VCaP (cell line): ENCODE data around the gene PIAS1.
"Not testable (repeated sequence)": the region's sequence is repeated elsewhere in the genome, so short reads cannot be mapped to it uniquely, and the experiment has no call there.

ENCODE experiments used
- H3K27ac ChIP-seq: fragments of 450-650 bp; 2 replicates; pipeline ENCODE4 v1.5.1; 2017
- TF ChIP-seq, protein P1 (sequence below): fragments of 450-650 bp; conservative IDR thresholded peaks from 2 replicates; pipeline ENCODE4 v1.5.1; 2017; ENCODE audit warnings: mild to moderate bottlenecking, moderate library complexity

PIAS1 gene

DNA sequence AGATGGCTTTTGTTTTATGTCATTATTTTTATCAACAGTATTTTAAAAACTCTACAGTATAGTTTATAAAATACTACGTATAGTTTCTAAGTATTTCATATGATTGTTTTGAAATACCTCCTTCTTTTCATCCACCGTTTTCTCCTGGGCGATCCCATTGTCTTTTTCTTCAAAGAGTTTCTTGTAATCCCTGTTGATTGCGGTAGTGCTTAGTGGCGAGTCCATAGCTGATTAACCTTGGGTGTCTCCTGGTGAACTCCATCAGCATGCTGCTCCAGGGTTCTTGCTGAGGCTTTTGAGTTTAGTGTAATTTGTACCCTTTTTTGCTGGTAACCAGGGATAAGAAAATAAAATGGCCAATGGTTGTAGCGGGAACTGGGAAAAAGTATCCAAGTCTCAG is 3.6 kb downstream of the PIAS1 start:
- H3K27ac ChIP-seq: no peak overlapping the region
- TF ChIP-seq, protein P1, sequence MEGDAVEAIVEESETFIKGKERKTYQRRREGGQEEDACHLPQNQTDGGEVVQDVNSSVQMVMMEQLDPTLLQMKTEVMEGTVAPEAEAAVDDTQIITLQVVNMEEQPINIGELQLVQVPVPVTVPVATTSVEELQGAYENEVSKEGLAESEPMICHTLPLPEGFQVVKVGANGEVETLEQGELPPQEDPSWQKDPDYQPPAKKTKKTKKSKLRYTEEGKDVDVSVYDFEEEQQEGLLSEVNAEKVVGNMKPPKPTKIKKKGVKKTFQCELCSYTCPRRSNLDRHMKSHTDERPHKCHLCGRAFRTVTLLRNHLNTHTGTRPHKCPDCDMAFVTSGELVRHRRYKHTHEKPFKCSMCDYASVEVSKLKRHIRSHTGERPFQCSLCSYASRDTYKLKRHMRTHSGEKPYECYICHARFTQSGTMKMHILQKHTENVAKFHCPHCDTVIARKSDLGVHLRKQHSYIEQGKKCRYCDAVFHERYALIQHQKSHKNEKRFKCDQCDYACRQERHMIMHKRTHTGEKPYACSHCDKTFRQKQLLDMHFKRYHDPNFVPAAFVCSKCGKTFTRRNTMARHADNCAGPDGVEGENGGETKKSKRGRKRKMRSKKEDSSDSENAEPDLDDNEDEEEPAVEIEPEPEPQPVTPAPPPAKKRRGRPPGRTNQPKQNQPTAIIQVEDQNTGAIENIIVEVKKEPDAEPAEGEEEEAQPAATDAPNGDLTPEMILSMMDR: no peak

GRCh38 chr15:68058970-68059369 is 4.9 kb downstream of the PIAS1 start:
- not testable (repeated sequence) for H3K27ac ChIP-seq

DNA sequence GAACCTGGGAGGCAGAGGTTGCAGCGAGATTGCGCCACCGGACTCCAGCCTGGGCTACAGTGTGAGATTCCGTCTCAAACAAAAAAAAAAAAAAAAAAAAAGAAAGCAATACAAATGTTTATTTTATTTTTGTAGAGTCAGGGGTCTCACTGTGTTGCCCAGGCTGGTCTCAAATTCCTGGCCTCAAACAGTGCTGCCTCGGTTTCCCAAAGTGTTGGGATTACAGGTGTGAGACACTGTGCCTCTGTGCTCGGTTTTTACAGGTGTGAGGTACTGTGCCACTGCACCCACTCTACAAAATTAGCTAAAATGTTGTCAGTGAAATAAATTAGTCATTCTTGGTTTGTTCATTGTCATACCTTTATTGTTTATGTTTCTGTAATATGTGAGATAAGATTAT is 5.5 kb downstream of the PIAS1 start:
- TF ChIP-seq, protein P1: no peak
- no peak overlapping the region for H3K27ac ChIP-seq

DNA sequence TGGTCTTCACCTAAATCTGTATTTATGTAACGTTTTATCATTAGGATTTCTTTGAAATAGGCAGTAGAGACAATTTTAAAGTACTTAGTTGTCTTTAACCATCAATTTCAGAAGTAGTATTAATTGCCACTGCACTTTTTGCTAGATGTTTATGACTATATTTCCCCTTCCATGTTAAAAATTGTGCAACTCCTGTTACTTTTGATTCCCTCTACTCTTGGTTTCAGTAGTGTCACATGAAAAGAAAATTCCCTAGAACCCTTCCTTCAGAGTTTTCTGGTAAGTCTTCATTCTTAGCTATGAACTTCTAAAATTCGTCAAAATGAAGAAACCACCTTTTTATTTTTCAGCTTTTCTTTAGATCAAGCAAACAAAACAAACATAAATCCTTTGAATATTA is 7.1 kb downstream of the PIAS1 start:
- TF ChIP-seq, protein P1: no peak
- no peak overlapping the region for H3K27ac ChIP-seq

- no peak overlapping the region for H3K27ac ChIP-seq
- TF ChIP-seq, protein P1: no peak
These were observed 7.5 kb downstream of the PIAS1 start for GRCh38 chr15:68061602-68062001.

DNA sequence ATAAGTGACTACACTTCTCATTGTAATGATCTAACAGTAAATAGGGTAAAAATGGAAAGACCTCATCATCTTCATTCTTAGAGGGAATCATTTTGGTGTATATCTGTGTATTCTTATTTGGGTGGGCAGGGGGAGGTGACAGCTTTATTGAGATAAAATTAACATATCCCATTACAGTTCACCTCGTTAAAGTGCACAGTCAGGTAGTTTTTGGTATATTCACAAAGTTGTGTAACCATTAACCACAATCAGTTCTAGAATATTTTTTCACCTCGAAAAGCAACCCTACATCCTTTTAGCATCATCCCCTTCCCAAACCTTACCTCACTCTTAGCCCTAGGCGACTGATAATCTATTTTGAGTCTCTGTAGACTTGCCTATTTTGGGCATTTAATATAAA is 8.1 kb downstream of the PIAS1 start:
- TF ChIP-seq, protein P1: no peak
- H3K27ac ChIP-seq: no peak overlapping the region

DNA sequence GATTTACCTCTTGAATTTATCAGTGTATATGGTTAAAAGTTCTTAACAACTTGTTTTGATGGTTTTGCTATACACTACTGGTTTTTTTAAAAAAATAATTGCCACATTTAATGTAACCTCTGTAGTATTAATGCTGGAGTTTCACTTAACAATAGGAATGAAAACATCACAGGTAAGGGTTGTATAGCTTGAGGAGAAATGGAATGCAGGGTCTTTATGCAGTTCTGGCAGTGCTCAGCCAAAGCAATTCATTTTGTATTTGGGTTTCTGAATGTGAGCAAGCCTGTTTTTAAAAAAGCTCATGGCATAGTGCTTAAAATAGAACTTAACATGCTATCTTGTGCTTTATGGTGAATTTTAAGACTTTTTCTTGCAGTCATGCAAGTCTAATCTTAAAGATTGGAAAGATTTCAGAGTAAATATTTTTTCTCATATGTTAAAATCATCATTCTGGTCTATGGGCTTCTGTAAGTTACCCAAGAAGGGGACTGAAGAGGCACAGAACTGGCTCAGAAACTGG is 8.9 kb downstream of the PIAS1 start:
- no peak overlapping the region for H3K27ac ChIP-seq
- TF ChIP-seq, protein P1: no peak

DNA sequence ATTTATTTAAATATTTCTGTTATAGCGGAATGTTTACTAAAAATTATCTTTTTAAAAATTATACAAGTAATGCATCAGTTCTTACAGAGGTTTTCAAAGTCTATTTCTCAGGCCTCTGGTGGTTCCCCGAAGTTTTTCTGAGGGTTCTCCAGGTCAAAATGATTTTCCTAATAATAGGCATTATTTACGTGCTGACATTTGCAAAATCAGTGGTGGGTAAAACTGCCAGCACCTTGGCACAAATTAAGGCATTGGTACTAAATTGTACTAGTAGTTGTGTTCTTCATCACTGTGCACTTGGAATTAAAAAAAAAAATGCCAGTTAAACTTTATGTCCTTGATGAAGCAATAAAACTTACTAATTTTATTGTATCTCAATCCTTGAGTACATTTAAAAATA is 9.5 kb downstream of the PIAS1 start:
- TF ChIP-seq, protein P1: no peak
- H3K27ac ChIP-seq: no peak overlapping the region
